ENCODE results near the gene CTU2. TPM values are rescaled to one million over a fixed set of nuclear protein-coding genes. Genes with fewer than 3 reads are reported as not detected.

Gene CTU2
- total RNA-seq, 1 experiment from 2014 or later, result 39.4 TPM

DNA sequence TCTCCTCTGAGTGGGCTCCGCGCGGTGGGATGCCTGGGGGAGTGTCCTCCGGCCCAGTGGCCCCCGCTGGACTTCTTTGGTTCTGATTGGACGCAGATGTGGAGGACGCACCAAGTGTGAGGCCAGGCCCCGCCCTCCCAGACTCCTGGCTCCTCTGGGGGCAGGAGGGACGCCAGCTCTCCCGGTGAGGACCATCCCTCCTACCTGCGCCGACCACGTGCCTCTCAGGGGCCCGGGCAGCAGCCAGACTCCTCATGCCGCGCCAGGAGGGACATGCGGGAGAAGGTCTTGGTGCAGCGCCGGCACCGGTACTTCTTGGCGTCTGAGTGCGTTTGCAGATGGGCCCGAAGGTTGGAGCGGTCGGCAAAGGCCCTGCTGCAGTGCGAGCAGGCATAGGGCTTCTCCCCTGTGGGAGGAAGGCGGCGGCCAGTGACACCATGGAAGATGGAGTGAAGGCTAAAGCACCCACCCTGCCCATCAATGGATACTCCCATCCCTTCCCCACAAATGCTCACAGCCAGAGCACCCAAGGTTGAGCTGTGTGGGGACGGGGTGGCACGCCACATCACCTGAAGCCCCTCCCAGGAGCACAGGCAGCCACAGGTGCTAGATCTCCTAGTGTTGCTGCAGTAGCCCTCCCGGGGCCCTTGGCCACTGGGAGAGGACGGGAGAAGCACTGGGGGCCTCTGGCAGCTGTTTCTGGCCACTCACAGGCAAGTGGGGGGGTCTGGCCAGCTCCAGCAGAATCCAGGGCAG is 27.9 kb upstream of the CTU2 start:
- CTCF ChIA-PET, result no interaction called here
- Histone ChIP-seq H3K36me3 (ENCODE audit: low read depth, low read length) (no peaks in the 10 kb centered on the region), H3K9me2 (replicated peaks; ENCODE audit: low read length) (no peaks in the 10 kb centered on the region), H4K20me1 (ENCODE audit: low read length) (no peaks in the 10 kb centered on the region), H3K79me2 (ENCODE audit: low read length) (no peaks in the 10 kb centered on the region), H3K9me3 (ENCODE audit: low read length) (no peaks in the 10 kb centered on the region), H3K9ac (ENCODE audit: low read length) (no peak overlapping the region), H3K4me1 (ENCODE audit: insufficient read depth, low read length) (peaks cover 6% of the 10 kb centered on the region; the same call in 1 of the 2 replicates), H3K4me3 (ENCODE audit: low read length) (no peak overlapping the region), H3K27me3 (ENCODE audit: low read length) (no peaks in the 10 kb centered on the region), H3K4me2 (ENCODE audit: low read length) (no peak overlapping the region), H2AFZ (ENCODE audit: low read length) (no peak overlapping the region), H3K27ac (ENCODE audit: low read length) (no peak overlapping the region), H3F3A (ENCODE audit: low read length, unreplicated experiment) (no peaks in the 10 kb centered on the region)
- ATAC-seq, result no peak; the same call in 1 of the 2 replicates
- POLR2A ChIA-PET (ENCODE audit: unreplicated experiment), result no interaction called here
- no peak for DNase-seq
- BruUV-seq (replicated peaks), result no TSS peak
- intact Hi-C loops (cut with micrococcal nuclease), result no loop called here
- TF ChIP-seq EZH2 (IDR thresholded peaks at IDR 0.05; ENCODE audit: low read length, unreplicated experiment), result no peak
- TF ChIP-seq, protein P1, sequence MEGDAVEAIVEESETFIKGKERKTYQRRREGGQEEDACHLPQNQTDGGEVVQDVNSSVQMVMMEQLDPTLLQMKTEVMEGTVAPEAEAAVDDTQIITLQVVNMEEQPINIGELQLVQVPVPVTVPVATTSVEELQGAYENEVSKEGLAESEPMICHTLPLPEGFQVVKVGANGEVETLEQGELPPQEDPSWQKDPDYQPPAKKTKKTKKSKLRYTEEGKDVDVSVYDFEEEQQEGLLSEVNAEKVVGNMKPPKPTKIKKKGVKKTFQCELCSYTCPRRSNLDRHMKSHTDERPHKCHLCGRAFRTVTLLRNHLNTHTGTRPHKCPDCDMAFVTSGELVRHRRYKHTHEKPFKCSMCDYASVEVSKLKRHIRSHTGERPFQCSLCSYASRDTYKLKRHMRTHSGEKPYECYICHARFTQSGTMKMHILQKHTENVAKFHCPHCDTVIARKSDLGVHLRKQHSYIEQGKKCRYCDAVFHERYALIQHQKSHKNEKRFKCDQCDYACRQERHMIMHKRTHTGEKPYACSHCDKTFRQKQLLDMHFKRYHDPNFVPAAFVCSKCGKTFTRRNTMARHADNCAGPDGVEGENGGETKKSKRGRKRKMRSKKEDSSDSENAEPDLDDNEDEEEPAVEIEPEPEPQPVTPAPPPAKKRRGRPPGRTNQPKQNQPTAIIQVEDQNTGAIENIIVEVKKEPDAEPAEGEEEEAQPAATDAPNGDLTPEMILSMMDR (conservative IDR thresholded peaks at IDR 0.05; ENCODE audit: low read depth, low read length), result no peak

DNA sequence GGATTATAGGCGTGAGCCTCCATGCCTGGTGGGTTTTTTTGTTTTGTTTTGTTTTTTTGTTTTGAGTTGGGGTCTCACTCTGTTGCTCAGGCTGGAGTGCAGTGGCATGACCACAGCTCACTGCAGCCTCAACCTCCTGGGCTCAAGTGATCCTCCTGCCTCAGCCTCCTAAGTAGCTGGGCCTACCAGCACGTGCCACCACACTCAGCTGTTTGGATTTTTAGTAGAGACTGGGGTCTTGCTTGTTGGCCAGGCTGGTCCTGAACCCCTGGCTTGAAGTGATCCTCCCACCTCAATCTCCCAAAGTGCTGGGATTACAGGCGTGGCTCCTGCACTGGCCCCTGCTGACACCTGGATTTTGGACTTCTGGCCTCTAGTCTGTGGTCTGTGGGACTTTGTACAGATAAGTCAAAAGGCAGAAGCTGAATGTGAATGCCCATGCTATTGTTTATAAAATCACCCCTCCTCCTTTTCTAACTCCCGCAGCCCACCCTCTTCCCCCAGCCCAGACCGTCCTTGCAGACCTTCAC is 25.7 kb upstream of the CTU2 start:
- intact Hi-C loops (cut with micrococcal nuclease), result no loop called here
- ChIA-PET CTCF (no interaction called here), POLR2A (ENCODE audit: unreplicated experiment) (no interaction called here)
- DNase-seq (no peak), ATAC-seq (no peak)
- Histone ChIP-seq H3K27ac (ENCODE audit: low read length) (no peak overlapping the region), H3K9me2 (replicated peaks; ENCODE audit: low read length) (no peaks in the 10 kb centered on the region), H2AFZ (ENCODE audit: low read length) (0 out of 2 replicates have a peak overlapping the region, but pooled peaks have one; percentile 53), H4K20me1 (ENCODE audit: low read length) (no peaks in the 10 kb centered on the region), H3K36me3 (ENCODE audit: low read depth, low read length) (no peaks in the 10 kb centered on the region), H3K9ac (ENCODE audit: low read length) (no peak overlapping the region), H3F3A (ENCODE audit: low read length, unreplicated experiment) (no peaks in the 10 kb centered on the region), H3K4me3 (ENCODE audit: low read length) (no peak overlapping the region), H3K27me3 (ENCODE audit: low read length) (no peaks in the 10 kb centered on the region), H3K4me2 (ENCODE audit: low read length) (no peak overlapping the region), H3K9me3 (ENCODE audit: low read length) (no peaks in the 10 kb centered on the region), H3K4me1 (ENCODE audit: insufficient read depth, low read length) (peaks cover 6% of the 10 kb centered on the region; the same call in 1 of the 2 replicates), H3K79me2 (ENCODE audit: low read length) (no peaks in the 10 kb centered on the region)
- no peak for TF ChIP-seq EZH2 (IDR thresholded peaks at IDR 0.05; ENCODE audit: low read length, unreplicated experiment)
- TF ChIP-seq EZH2phosphoT487 (IDR thresholded peaks at IDR 0.05; ENCODE audit: borderline replicate concordance, low read length), result no peak
- TF ChIP-seq, protein P1 (conservative IDR thresholded peaks at IDR 0.05; ENCODE audit: low read depth, low read length), result no peak
- no TSS peak for BruUV-seq (replicated peaks)

DNA sequence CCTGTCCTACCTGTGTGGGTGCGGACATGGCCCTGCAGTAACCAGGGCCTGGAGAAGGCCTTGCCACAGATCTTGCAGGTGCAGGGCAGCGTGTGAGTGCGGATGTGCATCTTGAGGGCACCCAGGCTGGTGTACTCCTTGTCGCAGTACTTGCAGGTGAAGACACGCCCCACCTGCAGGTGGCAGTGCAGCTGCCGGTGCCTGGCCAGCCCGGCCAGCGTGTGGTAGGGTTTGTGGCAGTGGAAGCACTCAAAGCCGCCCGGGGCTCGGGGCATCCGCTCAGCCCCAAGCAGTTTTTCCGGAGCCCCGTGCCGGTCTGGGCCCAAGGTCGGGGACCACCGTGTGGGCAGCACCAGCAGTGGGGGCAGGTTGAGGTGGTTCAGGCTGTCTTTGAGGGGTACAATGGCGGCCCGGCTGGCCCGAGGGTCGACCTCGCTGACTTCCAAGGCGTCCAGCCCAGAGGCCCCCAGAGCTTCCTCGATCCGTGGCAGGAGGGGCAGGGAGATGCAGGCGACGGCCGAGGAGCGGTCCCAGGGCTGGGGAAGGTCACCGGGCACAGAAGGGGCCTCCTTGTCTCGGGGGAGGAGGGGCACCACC is 25.1 kb upstream of the CTU2 start:
- CTCF ChIA-PET, result no interaction called here
- DNase-seq, result peak; percentile 68
- no peaks in the 10 kb centered on the region for H3K27me3 ChIP-seq (ENCODE audit: low read length)
- no peaks in the 10 kb centered on the region for H3K9me2 ChIP-seq (replicated peaks; ENCODE audit: low read length)
- ATAC-seq, result peak; percentile 64
- intact Hi-C loops (cut with micrococcal nuclease), result no loop called here
- no peak overlapping the region for H3K27ac ChIP-seq (ENCODE audit: low read length)
- H3K79me2 ChIP-seq (ENCODE audit: low read length), result no peaks in the 10 kb centered on the region
- H3F3A ChIP-seq (ENCODE audit: low read length, unreplicated experiment), result no peaks in the 10 kb centered on the region
- peak overlapping the region; percentile 36; the same call in 1 of the 2 replicates for H3K4me3 ChIP-seq (ENCODE audit: low read length)
- no peak overlapping the region for H3K9ac ChIP-seq (ENCODE audit: low read length)
- POLR2A ChIA-PET (ENCODE audit: unreplicated experiment), result no interaction called here
- H3K36me3 ChIP-seq (ENCODE audit: low read depth, low read length), result no peaks in the 10 kb centered on the region
- H3K4me2 ChIP-seq (ENCODE audit: low read length), result peak overlapping the region; percentile 59; the same call in 1 of the 2 replicates
- peak overlapping the region; percentile 53; the same call in 1 of the 2 replicates for H2AFZ ChIP-seq (ENCODE audit: low read length)
- no peaks in the 10 kb centered on the region for H4K20me1 ChIP-seq (ENCODE audit: low read length)
- H3K4me1 ChIP-seq (ENCODE audit: insufficient read depth, low read length), result peaks cover 6% of the 10 kb centered on the region; the same call in 1 of the 2 replicates
- no TSS peak for BruUV-seq (replicated peaks)
- H3K9me3 ChIP-seq (ENCODE audit: low read length), result no peaks in the 10 kb centered on the region
- TF ChIP-seq, protein P1 (conservative IDR thresholded peaks at IDR 0.05; ENCODE audit: low read depth, low read length), result peak; percentile 69
- TF ChIP-seq EZH2 (IDR thresholded peaks at IDR 0.05; ENCODE audit: low read length, unreplicated experiment), result no peak
